Right lobe of liver (tissue), 6 donors: ENCODE measurements around the gene CLRN1. TPM values are rescaled to one million over a fixed set of nuclear protein-coding genes. Genes with fewer than 3 reads are reported as not detected.

ENCODE experiments used
- ATAC-seq, 4 donors: fragments of 200-7000 bp; cut with Tn5 transposase; one replicate each; pipeline ENCODE4 v1.9.1; 2020; ENCODE audit warnings: mild to moderate bottlenecking in 4 of 4, moderate library complexity in 4 of 4
- DNase-seq, 3 donors: peaks; one replicate each; pipeline ENCODE4 v3.0.0-alpha.2; 2020
- H3K27ac ChIP-seq, 3 donors: fragments of 200-600 bp; one replicate each; pipeline ENCODE4 v1.8.0; 2022
- H3K27me3 ChIP-seq, 2 donors: fragments of 200-600 bp; one replicate each; pipeline ENCODE4 v1.8.0; 2022
- H3K36me3 ChIP-seq, 4 donors: fragments of 200-600 bp; sonication (generic) in 1 of 4; one replicate each; pipeline versions ENCODE4 v1.5.1 to v1.8.0; 2017 to 2022; ENCODE audit warnings: control low read depth in 1 of 4
- H3K4me1 ChIP-seq, 4 donors: fragments of 200-600 bp; sonication (generic) in 1 of 4; one replicate each; pipeline versions ENCODE4 v1.5.1 to v1.8.0; 2017 to 2022; ENCODE audit warnings: control low read depth in 1 of 4
- H3K4me3 ChIP-seq, 3 donors: fragments of 200-600 bp; one replicate each; pipeline ENCODE4 v1.8.0; 2022
- H3K9me3 ChIP-seq, 4 donors: fragments of 200-600 bp; sonication (generic) in 1 of 4; one replicate each; pipeline versions ENCODE4 v1.5.1 to v1.8.0; 2017 to 2022; ENCODE audit warnings: control low read depth in 1 of 4
- CTCF ChIP-seq, 4 donors: fragments of 200-600 bp in 3 of 4; fragments of 450-650 bp in 1 of 4; IDR thresholded peaks; one replicate each; pipeline versions ENCODE4 v1.5.1 to v1.8.0; 2016 to 2022; ENCODE audit warnings: antibody characterized with exemption in 4 of 4, mild to moderate bottlenecking in 2 of 4
- POLR2A ChIP-seq: fragments of 450-650 bp; IDR thresholded peaks from one replicate; pipeline ENCODE4 v1.6.1; 2017; ENCODE audit warnings: antibody characterized with exemption, mild to moderate bottlenecking
- WGBS: methylation state at CpG from one replicate; pipeline ENCODE4 v1.1.6; 2018; ENCODE audit warnings: low coverage, low lambda C conversion rate; ENCODE audit not compliant: insufficient coverage; ENCODE audit errors: missing lambda C conversion rate; 5-methylcytosine and 5-hydroxymethylcytosine counted together
- intact Hi-C, 2 donors: fragments of 100-400 bp; cut with DNase I; formaldehyde crosslinking; loops; one replicate each; pipeline versions ENCODE4 v1.11.2 to v1.14.1; 2022
- total RNA-seq, 6 experiments: library from RNA; depleted of rRNA in 2 of 6; stranded (reverse); fragments of >200 nt in 2 of 6; fragmentation: NEBNext Ultra II Directional in 3 of 6; extraction: Animal tissue kit (Norgen Biotek cat#: 25700) in 3 of 6; gene quantifications; one replicate each; pipeline versions ENCODE4 v1.1.0 to v1.2.4, GENCODE V29; 2016 to 2023
- donor health status: DM: no; HTN: yes; CAD: no.
- donor health status: DM: no; HTN: no; CAD: no.
- donor health status: DM: no; HTN: no; CAD: no.
- donor health status: DM: no; HTN: yes; CAD: no.
- donor health status: DM: no; HTN: yes; CAD: no.

The CLRN1 gene
- total RNA-seq, 6 experiments from 2014 or later = not detected

GRCh38 chr3:150889106-150889505 lies 83.4 kb downstream of the CLRN1 start:
- intact Hi-C loops = no loop called here
- H3K27ac ChIP-seq = no peak overlapping the region
- no peaks in the 10 kb centered on the region for H3K27me3 ChIP-seq
- no peaks in the 10 kb centered on the region for H3K9me3 ChIP-seq
- DNase-seq (no peak), ATAC-seq (no peak)
- no peak overlapping the region for H3K4me3 ChIP-seq
- H3K36me3 ChIP-seq = no peaks in the 10 kb centered on the region
- TF ChIP-seq CTCF (IDR thresholded peaks at IDR 0.05) = no peak
- TF ChIP-seq POLR2A = no peak
- 77% methylated on average over 6 of the region's 6 CpGs for WGBS
- no peaks in the 10 kb centered on the region for H3K4me1 ChIP-seq

- no peaks in the 10 kb centered on the region for H3K9me3 ChIP-seq
- no peaks in the 10 kb centered on the region for H3K27me3 ChIP-seq
- no peak overlapping the region for H3K27ac ChIP-seq
- no peak for ATAC-seq
- 83% methylated on average over 2 of the region's 2 CpGs for WGBS
- H3K36me3 ChIP-seq = no peaks in the 10 kb centered on the region
- H3K4me1 ChIP-seq = no peaks in the 10 kb centered on the region
- TF ChIP-seq CTCF (IDR thresholded peaks at IDR 0.05) = no peak
- TF ChIP-seq POLR2A = no peak
- H3K4me3 ChIP-seq = no peak overlapping the region
- no peak for DNase-seq
- intact Hi-C loops = no loop called here
Measured at GRCh38 chr3:150887031-150887430, 85.5 kb downstream of the CLRN1 start.

- Histone ChIP-seq H3K9me3 (no peaks in the 10 kb centered on the region), H3K27ac (no peak overlapping the region), H3K4me3 (no peak overlapping the region), H3K4me1 (no peaks in the 10 kb centered on the region), H3K27me3 (no peaks in the 10 kb centered on the region), H3K36me3 (no peaks in the 10 kb centered on the region)
- WGBS = 72% methylated on average over 3 of the region's 3 CpGs
- DNase-seq (no peak), ATAC-seq (no peak)
- intact Hi-C loops = no loop called here
- no peak for TF ChIP-seq CTCF (IDR thresholded peaks at IDR 0.05)
- TF ChIP-seq POLR2A = no peak
Measured at GRCh38 chr3:150885535-150885934, 87.0 kb downstream of the CLRN1 start.

- H3K27me3 ChIP-seq = no peaks in the 10 kb centered on the region
- H3K4me1 ChIP-seq = no peaks in the 10 kb centered on the region
- H3K9me3 ChIP-seq = no peaks in the 10 kb centered on the region
- no peak for TF ChIP-seq POLR2A
- TF ChIP-seq CTCF (IDR thresholded peaks at IDR 0.05) = no peak
- no peak for DNase-seq
- H3K27ac ChIP-seq = no peak overlapping the region
- ATAC-seq = no peak
- no peak overlapping the region for H3K4me3 ChIP-seq
- intact Hi-C loops = no loop called here
- no peaks in the 10 kb centered on the region for H3K36me3 ChIP-seq
- WGBS = 71% methylated on average over 2 of the region's 2 CpGs
Measured at GRCh38 chr3:150878996-150879575, 93.4 kb downstream of the CLRN1 start.

- Histone ChIP-seq H3K27me3 (no peaks in the 10 kb centered on the region), H3K4me1 (no peaks in the 10 kb centered on the region), H3K9me3 (no peaks in the 10 kb centered on the region), H3K4me3 (no peak overlapping the region), H3K36me3 (no peaks in the 10 kb centered on the region), H3K27ac (no peak overlapping the region)
- 69% methylated on average over 1 of the region's 1 CpG for WGBS
- intact Hi-C loops = no loop called here
- ATAC-seq (no peak), DNase-seq (no peak)
- TF ChIP-seq CTCF (IDR thresholded peaks at IDR 0.05) (no peak), POLR2A (no peak)
Measured at GRCh38 chr3:150878290-150878689, 94.2 kb downstream of the CLRN1 start.
